Hematopoietic multipotent progenitor cell treated with erythropoietin and hydrocortisone succinate and interleukin-3 and kit ligand, for 8 days (in vitro differentiated cells): ENCODE measurements around the gene CPLX1.
A peak's percentile ranks its signal among the peaks of the same experiment; 100 is the strongest.
"Not testable (repeated sequence)": the region's sequence is repeated elsewhere in the genome, so short reads cannot be mapped to it uniquely, and the experiment has no call there.

Experiments
- DNase-seq: peaks from one replicate; pipeline ENCODE4 v3.0.0-alpha.2; 2015

CPLX1 gene

DNA sequence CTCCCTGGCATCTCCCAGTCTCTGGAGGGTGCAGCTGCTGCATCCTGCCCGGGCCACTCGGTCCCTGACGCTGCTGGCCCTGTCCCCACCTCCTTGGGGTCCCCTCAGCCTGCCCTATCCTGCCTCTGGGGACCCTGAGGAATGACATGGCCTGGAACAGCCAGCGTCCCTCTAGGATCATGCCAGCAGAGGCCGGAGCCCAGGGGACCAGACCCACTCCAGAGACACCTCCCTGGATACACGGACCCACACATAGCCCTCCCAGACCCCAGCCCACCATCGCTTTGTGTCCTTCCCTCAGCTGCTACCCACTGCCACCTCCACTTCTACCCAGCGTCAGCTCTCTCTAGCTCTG is 35.5 kb downstream of the CPLX1 start:
- DNase-seq, result no peak

DNA sequence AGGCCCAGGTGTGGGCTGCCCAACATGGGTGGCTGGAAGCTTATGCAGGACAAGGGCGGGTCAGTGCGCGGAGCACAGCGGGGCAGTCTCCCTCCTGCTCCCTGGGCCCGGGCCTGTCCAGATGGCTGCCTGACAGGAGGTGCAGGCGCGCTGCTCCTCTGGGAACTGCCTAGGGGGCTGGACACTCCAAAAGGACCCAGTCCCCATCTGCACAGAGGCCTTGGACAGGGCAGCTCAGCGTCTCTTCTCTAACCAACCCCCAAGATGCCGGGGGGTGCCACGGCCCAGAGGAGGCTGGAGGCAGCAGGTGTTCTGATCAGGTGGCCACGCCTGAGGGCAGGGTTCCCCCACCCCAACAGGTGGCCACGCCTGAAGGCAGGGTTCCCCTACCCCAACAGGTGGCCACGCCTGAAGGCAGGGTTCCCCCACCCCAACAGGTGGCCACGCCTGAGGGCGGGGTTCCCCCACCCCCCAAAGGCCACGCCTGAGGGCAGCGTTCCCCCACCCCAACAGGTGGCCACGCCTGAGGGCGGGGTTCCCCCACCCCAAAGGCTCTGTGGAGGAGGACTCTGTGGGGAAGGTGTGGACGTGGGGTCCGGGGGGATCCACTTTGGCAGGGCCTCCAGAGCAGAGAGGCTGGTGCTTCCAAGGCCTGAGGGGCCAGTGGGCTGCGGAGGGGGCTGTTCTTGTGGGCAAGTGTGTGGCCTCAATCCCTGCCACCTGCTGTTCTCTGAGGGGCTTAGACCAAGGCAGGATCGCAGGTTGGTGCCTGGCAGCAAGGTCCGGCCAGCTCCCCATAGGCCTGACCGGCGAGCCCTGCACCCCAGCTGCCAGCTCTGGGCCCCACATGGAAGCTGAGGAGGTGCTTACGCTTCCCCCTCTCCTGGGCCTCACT is 36.1 kb downstream of the CPLX1 start:
- DNase-seq, result no peak

GRCh38 chr4:788636-789297 is 37.2 kb downstream of the CPLX1 start:
- DNase-seq, result no peak

DNA sequence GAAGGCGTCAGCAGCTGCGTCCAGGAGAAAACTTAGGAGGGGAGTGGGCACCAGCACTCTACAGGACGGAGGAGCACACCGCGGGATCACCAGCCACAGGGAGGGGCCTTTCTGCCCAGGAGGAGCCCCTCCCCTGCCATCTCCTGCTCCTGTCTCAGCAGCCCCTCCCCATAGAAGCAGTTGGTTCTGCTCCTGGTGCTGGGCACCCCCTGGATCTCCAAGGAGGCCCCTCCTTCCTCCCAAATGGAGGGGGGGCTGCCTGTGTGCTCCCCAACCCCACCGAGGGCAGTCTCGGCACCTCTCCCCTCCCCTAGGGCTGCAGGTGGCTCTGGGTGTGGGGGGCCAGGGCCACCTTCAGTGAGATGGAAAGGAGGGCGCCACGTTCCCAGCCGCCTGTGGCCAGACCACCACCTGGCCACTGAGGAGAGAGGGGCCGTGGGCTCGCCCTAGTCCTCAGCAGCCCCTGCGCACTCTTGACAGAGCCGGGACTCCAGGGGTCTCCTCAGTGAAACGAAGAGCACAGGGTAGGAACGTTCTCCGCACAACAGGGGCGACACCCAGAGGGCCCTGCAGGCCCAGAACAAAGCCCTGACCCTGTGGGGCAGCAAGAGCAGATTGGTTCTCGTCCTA is 37.8 kb downstream of the CPLX1 start:
- DNase-seq, result no peak

- no peak for DNase-seq
These were observed 38.4 kb downstream of the CPLX1 start for GRCh38 chr4:787561-787981.

- DNase-seq, result no peak
These were observed 39.0 kb downstream of the CPLX1 start for GRCh38 chr4:786861-787300.

DNA sequence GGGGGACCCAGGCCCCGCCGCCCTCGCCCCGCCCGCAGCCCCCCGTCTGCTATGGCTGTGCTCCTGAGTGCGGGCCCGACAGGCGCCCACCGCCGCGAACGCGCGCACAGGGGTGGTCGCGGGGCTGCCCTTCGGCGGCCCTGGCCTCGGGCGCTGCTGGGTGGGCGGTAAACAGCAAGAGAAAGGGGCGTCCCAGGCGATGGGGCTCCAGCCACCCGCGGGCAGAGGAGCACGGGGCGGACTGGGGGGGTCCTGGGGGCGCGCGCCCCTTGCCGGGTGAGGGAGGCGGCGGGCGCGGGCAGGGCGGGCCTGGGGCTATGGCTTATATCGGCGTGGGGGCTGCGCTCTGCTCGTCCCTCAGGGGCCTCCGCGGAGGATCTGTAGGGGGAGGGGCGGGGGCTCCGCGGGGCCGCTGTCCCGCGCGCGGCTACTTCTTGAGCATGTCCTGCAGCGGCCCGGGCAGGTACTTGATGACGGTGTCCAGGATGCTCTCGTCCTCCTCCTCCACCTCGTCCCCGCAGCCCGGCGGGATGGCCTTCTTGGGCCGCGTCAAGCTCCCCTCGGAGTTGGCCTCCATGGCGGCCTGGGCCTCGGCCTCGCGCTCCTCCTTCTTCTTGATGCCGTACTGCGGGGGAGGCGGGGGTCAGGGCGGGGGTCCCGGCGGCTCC is 39.7 kb downstream of the CPLX1 start:
- DNase-seq, result no peak

DNA sequence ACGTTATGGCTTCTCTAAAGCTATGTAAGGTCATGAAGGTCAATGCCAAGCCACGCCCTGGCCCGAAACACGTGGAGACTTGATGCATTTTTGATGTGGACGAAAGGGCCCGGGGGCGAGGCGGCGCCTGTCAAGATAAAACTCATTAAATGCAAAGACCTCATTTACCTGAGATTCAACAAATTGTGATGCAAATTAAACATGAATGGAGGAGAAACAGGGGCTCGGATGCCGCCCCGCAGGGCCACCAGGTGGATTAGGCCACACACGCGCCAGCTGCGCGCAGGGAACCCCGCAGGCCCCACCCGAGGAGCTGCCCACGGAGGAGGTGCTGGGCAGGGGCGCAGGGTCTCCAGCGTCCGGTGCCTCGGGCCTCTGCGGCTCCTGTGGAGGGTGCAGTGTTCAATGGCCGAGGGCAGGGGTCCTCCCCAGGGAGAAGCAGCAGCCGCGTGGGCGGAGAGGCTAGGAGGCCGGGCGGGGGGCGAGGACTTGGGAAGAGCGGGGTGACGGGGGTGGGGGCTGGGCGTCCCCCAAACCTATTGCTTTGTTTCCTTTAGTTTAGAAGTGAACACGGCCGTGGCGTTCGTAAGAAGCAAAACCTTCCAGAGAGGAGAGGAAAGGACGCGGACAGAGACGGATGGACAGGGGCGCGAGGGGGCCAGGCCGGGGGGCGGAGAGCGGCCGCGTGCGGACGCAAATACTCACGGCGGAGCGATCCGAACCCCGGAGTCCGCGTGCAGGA is 40.4 kb downstream of the CPLX1 start:
- DNase-seq, result no peak

GRCh38 chr4:784401-785331 is 41.3 kb downstream of the CPLX1 start:
- no peak for DNase-seq

DNA sequence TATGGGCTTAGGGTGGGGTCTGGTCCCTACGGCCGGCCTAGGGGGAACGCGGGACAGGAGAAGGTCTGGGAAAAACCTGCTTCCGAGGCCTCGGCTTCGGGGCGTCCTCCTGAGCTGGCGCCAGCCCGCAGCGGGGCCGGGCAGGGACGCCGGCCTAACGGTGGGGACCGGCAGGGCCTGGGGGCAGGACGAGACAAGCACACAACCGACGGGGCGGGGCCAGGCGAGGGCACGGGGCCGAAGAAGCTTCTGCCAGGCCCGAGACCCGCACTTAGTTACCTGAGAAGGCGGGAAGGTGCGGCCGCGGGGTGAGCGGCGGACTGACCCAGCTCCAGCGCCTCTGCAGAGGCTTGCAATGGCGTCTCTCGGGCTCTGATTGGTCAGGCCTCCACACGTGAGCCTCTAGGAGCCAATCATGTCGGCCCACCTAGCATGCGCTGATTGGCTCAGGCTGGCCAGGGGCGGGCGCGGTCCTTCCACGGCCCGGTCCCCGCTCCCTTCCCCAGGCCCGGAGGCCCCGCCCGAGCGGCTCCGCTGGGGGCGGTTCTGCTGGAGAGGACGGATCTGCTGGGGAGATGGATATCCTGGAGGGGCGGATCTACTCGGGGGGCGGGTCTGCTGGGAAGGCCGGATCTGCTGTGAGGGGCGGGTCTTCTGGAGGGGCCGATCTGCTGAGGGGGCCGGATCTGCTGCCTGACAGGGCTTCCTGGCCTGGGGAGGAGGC is 44.3 kb downstream of the CPLX1 start:
- peak; percentile 98 for DNase-seq

GRCh38 chr4:780716-781492 is 45.0 kb downstream of the CPLX1 start:
- DNase-seq, result no peak

DNA sequence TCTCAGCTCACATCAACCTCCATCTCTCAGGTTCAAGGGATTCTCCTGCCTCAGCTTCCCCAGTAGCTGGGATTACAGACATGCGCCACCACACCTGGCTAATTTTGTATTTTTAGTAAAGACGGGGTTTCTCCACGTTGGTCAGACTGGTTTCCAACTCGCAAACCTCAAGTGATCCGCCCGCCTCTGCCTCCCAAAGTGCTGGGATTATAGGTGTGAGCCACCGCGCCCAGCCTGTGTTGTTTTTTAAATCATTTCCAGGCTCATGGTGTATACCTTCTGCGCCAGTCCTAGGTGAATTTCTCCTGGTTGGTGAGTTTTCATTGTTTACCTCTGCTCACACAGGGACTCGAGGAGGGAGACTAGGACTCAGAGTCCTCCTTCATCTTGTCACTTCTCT is 45.7 kb downstream of the CPLX1 start:
- not testable (repeated sequence) for DNase-seq

GRCh38 chr4:779555-779954 is 46.4 kb downstream of the CPLX1 start:
- no peak for DNase-seq

GRCh38 chr4:777520-778262 is 48.2 kb downstream of the CPLX1 start:
- no peak for DNase-seq

DNA sequence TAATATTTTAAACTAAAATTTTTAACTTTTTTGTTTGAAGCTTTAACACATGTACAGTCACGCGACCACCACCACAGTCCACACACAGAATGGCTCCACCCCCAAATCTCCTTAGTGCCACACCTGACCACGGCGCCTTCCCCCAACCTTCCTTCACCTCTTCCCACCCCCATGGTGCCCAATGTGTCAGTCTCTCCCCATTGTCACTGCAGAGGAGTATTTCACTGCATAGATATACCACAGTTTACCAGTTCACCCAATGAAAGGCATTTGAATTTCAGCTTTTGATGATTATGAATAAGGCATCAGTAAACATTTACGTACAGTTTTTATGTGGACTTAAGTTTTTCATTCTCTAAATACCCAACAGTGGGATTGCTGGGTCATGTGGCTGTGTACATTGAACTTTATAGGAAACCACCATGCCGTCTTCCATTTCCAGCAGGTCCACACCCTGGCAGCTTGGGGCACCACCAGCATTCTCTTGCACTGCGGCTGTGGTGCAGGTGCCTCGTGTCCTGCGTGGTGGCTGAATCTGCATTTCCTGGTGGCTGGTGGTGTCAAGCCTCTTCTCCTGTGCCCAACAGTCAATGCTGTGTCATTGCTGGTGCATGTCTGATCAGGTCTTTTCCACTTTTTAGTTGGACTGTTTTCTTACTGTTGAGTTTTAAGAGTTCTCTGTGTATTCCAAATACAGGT is 49.0 kb downstream of the CPLX1 start:
- no peak for DNase-seq

- DNase-seq, result not testable (repeated sequence)
These were observed 50.4 kb downstream of the CPLX1 start for GRCh38 chr4:775485-775884.

DNA sequence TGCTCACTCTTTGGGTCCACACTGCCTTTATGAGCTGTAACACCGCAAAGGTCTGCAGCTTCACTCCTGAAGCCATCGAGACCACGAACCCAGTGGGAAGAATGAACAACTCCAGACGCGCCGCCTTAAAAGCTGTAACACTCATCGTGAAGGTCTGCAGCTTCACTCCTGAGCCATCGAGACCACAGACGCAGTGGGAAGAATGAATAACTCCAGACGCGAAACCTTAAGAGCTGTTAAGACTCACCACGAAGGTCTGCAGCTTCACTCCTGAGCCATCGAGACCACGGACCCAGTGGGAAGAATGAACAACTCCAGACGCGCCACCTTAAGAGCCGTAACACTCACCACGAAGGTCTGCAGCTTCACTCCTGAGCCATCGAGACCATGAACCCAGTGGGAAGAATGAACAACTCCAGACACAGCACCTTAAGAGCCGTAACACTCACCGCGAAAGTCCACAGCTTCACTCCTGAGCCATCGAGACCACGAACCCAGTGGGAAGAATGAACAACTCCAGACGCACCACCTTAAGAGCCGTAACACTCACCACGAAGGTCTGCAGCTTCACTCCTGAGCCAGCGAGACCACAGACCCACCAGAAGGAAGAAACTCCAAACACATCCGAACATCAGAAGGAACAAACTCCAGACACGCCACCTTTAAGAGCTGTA is 51.4 kb downstream of the CPLX1 start:
- not testable (repeated sequence) for DNase-seq

DNA sequence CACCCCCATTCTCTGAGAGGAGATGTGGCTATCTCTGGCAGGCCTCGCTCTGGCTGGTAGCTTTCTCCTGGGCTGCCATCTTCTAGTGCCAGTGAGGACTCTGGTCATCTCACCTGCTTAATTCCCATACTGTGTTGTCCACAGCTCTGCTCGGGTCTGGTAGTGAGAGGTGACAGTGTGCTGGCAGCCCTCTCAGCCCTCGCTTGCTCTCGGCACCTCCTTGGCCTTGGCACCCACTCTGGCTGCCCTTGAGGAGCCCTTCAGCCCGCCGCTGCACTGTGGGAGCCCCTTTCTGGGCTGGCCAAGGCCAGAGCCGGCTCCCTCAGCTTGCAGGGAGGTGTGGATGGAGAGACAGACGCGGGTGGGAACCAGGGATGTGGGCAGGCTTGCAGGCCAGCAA is 52.7 kb downstream of the CPLX1 start:
- DNase-seq, result no peak
